Epithelial cell of prostate (primary cell): ENCODE measurements around the gene STAT5A.
A peak's percentile ranks its signal among the peaks of the same experiment; 100 is the strongest.

Source experiments
- DNase-seq: peaks from one replicate; pipeline ENCODE4 v3.0.0-alpha.2; 2011; ENCODE audit warnings: low read depth, low spot score
- H3K27ac ChIP-seq: fragments of 450-650 bp; 2 replicates; pipeline ENCODE4 v1.5.1; 2017; ENCODE audit warnings: mild to moderate bottlenecking

STAT5A gene

DNA sequence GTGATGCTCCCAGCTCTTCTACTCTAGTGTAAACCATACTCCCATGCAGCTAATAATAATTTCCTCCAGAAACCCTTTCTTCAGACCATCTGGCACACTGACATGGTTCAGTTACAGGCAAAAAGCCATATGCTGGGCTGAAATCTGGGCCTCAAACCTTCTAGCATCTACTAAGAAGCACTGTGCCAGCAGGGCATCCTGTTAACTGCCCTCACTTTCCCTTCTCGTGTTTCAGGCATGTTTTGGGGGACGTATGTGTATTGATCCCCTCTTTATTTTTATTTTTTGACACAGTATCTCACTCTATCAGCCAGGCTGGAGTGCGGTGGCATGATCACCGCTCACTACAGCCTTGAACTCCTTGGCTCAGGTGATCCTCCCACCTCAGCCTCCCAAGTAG lies 33.3 kb downstream of the STAT5A start:
- no peak for DNase-seq
- no peak overlapping the region for H3K27ac ChIP-seq

DNA sequence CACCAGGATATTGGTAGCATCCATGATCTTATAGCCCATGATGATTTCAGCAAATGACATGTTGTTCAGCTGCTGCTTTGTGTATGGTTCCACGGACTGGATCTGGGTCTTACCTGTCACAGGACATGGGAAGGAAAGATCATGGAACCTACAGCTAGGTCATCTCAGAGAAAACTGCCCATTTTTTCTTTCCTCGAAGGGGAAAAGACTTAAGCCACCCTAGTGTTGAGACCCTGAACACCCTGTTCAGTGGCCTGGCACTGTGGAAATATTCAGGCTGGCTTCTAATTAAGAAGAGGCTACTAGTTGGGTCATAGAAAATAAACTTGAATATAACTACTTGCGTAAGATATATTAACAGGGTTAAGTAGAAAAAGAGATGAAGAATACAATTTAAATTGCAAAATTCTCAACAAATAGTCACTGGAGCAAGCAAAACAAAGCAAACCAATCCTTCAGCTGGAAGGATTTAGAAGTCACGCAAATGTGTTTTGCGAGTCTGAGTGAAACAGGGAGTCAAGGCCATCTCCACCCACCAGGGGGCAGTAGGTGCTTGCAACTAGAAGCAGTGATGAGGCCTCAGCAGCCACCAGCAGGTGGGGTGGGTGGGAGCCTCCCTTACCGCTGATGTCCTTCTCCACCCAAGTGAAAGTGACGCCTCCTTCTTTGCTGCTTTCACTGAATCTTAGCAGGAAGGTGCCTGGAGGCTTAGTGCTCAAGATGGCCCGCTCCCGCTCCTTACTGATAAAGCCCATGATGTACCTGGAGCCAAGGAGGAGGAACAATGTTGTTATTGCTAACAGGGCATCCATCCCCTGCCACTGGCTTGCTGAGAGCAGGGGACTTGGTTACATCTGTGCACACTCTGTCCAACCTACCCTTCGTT lies 34.3 kb downstream of the STAT5A start:
- no peak overlapping the region for H3K27ac ChIP-seq
- peak; percentile 59 for DNase-seq

DNA sequence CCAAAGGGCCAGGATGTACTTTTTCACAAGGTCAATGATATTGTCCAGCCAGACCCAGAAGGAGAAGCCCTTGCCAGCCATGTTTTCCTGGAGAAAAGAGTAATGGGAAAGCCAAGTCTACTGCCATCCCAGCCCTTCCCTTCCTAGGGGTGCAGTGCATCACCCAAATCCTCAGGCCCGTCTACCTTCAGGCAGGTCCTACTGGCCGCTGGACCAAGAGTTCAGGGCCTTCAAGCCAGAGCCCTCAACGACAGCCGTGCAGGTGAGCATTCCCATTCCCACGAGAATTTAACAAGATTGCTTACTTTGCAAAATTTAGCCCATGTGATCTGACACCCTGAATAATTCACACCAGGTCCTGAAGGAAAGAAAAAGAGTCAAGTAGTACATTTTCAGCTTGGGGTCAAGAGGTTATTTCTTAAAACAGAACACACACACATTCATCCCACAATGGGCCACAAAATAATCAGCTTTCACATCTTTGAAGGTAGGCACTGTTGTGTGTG lies 35.0 kb downstream of the STAT5A start:
- DNase-seq, result no peak
- H3K27ac ChIP-seq, result no peak overlapping the region

DNA sequence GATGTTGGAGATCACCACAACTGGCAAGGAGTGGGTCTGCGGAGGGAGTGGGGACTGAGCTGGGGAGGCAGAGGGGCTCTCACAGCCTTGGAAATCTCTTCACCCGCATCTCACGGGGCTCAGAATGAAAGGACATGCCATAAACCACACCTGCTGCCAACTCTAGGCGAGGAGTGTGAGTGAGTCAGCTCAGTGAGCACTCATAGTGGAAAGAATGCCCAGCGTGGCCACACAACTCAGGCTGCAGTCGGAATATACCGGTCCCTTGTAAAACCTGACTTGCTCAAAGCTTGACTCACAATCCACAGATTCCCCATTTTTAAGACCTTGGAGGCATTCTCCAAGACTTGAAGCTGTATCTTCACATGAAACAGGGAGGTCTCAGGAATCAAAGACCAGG lies 36.7 kb downstream of the STAT5A start:
- DNase-seq, result peak; percentile 78
- H3K27ac ChIP-seq, result peak overlapping the region; percentile 86

DNA sequence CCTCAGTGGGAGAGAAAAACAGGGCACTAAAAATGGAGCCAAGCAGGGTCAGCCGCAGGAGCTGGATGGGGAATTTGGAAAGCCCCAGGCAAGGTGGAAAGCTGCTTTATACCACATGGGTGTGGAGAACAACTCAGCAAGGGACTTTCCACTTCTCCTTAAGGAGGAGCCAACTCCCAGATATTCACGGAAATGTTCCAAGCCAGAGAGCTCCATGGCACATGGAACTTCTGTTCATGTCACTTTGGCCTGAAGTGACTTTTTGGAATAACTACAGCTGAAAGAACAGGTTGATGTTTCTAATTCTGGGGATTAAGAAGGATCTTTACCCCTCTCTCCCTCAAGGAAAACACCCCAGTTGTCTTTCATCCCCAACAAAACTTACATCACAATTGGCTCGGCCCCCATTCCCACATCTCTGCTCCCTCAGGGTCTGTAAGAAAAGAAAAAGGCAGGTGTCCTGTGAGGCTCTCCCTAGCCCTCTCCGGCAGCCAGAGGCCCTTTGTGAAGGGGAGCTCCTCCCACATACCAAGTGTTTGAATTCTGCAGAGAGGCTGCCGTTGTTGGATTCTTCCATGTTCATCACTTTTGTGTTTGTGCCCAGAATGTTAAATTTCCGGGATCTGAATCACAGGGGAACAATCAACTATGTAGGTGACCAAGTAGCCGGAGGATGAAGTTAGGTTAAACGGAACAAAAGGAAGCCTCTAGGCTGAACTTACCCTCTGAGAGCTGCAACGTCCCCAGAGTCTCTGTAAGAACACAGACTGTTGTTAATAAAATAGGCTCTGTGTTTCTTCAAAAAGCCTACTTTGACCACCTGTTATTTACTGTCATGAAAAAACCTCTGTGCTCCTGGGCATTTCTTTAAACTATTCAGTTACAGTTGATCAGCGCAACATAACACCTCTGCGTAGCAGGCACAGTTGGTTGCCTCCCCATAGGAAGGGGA lies 41.0 kb downstream of the STAT5A start:
- peak overlapping the region; percentile 92 for H3K27ac ChIP-seq
- peak; percentile 31 for DNase-seq

DNA sequence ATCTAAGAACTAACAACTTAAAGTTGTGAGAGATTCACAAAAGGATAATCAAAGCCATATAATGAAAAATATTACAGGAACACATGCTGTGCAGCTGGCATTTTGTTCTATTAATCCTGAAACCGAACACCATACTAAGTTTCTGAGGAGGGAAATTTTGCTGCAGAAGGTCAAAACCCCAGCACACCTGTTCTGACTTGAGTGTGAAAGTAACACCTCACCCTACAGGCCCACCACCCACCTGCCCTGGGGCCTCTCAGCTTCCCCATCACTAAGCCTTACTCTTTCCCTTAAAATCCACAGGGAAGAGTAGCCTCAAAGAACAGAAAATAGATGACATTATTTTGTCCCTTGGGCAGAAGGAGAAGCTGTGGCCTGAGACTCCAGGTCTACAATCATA lies 44.8 kb downstream of the STAT5A start:
- no peak for DNase-seq

DNA sequence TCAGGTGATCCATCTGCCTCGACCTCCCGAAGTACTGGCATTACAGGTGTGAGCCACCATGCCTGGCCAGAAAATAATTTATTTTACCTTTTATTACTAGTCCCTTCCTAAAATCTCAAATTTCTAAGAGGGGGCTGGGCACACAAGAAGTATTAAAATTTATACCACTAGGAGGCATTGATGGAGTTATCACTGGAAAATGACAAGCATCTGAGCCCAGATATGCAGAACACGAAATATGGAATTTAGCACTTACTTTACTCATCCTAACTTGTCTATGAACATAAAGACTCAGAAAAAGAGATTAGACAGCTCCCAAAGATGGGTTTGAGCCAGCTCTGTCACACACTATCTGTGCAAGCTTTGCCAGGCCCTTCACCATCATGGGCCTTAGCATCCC lies 46.4 kb downstream of the STAT5A start:
- no peak for DNase-seq
- no peak overlapping the region for H3K27ac ChIP-seq

More for the DNA sequence above, 44.8 kb downstream of the STAT5A start:
- no peak overlapping the region for H3K27ac ChIP-seq

DNA sequence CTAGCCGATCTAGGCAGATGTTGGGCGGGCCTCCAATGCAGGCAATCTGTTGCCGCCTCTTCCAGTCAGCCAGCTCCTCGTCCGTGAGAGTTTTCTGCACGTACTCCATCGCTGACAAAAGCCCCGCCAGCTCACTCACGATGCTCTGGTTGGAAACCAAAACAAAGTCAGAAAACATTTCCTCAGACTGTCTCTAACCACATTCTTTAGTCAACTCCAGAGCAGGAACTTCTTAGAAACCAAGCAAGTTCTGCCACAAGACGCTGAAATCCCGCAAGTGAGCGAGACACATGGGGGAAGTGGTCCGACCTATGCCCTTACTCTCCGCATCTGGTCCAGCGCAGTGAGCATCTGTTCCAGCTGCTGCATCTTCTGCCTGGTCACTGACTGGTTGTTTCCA lies 49.1 kb downstream of the STAT5A start:
- no peak for DNase-seq
- H3K27ac ChIP-seq, result no peak overlapping the region

DNA sequence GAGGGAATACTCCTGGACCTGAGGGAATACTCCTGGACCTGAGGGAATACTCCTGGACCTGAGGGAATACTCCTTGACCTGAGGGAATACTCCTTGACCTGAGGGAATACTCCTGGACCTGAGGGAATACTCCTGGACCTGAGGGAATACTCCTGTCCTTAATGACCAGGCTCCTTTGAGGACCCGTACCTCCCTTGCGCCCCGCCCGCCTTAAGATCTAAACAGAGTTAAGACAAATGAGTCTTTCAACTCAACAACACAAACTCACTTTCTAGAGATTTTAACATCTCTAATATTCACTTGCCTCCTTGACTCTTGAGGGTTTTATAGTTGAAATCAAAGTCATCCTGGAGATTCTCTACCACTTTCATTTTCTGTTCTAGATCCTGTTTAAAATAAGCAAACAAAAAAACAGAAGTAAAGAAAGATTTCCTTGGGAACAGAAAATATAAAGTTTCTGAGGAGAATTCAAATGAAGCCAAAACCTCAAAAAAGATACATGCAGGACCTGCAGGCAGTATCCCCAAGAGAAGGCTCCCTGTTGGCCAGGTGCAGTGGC lies 50.2 kb downstream of the STAT5A start:
- DNase-seq, result no peak
- no peak overlapping the region for H3K27ac ChIP-seq

DNA sequence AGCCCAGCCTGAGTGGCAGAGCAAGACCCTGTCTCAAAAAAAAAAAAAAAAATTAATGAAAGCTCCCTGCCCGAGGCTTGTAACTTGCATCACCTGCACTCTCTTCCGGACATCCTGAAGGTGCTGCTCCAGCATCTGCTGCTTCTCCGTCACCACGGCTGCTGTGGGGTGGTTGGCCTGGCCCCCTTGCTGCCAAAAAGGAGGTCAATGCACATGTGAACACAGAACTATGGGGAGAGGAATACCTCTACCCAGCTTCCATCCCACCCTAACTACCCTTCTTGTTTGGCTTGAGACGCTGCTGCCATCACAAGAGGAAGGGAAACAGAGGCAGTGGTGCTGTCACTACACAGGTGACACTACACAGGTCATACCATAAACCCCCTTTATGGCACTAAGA lies 50.9 kb downstream of the STAT5A start:
- no peak overlapping the region for H3K27ac ChIP-seq

DNA sequence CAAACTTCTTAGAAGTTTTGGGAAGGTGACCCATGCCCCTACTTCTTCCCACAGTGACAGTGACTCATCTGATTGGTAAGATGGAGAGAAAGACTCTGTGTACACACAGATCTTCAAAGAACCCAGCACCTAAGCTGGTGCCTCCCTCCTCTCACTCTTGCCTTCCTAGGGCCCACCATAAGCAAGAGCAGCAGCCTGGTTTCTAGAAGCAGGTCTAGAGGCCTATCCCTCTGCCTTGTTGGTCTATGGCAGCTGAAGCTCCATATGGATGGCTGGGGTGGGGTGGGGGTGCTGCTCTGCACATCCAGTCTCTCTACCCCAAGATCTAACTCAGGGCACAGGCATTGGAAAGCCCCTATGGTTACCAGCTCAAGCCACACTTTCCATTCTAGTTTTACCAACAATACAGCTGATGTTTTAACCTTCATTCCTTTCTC lies 52.4 kb downstream of the STAT5A start:
- H3K27ac ChIP-seq, result no peak overlapping the region
- no peak for DNase-seq

More for the DNA sequence above, 50.9 kb downstream of the STAT5A start:
- no peak for DNase-seq

DNA sequence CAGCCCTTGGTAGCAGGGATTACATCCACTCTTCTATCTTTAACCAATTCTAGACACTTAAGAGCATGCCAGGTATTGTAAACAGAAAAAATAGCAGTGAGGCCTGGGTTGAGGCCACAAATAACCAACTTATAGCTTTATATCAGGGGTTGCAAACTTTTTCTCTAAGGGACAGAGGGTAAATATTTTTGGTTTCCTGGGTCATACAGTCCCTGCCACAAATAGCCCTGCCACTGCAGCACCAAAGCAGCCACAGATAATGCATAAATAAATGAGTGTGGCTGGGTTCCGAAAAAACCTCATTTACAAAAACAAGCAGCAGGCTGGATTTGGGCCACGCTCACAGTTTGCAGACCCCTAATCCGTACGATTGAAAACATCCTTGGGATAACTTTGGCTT lies 53.3 kb downstream of the STAT5A start:
- DNase-seq, result no peak
- H3K27ac ChIP-seq, result no peak overlapping the region

DNA sequence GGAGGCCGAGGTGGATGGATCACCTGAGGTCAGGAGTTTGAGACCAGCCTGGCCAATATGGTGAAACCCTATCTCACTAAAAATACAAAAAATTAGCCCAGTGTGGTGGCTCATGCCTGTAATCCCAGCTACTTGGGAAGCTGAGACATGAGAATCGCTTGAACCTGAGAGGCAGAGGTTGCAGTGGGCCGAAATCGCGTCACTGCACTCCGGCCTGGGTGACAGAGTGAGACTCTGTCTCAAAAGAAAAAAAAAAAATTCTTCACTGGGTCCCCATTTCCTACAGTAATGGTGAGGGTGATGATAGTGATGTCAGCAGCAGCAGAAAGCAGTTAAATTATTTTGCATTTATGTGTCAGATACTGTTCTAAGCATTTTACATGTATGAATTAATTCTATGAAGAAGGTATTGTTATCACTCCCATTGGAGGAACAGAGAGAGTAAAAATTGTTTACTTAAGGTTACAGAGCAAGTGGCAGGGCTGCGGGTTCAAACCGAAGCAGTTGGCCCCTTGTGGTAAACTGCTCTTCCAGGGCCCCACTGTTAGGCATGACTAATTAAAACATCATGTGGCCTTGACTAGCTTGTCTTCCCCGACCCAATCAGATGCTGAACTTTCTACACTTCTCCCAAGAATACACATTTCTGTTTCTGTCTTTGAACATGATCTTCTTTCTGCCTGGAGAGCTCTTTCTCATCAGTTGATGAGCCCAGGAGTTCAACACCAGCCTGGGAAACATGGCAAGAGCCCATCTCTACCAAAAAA lies 54.1 kb downstream of the STAT5A start:
- no peak overlapping the region for H3K27ac ChIP-seq
- DNase-seq, result no peak

DNA sequence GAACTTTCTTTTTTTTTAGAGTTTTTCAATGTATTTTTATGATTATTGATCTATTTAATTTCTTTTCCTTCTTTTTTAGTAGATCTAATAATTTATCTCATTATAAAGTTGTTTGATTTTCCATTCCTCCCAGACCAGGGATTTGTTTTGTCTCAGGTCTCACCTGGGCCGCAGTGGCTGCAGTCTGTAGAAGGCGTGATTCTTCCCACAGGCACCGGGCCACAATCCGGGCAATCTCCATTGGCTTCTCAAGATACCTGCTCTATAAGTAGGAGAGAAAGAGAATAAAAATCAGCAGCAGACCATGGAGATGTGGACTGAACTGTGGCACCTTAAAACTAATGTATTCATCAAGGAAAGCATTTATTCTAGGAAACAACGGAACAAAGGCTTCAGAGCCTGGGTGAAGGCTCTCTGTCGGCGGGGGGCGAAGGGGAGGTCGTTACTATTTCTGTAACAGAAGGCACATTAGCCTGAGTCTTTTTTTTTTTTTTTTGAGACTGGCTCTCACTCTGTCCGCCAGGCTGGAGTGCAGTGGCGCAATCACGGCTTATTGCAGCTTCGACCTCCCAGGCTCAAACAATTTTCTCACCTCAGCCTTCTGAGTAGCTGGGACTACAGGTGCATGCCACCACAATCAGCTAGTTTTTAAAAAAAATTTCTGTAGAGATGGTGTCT lies 57.2 kb downstream of the STAT5A start:
- no peak overlapping the region for H3K27ac ChIP-seq
- no peak for DNase-seq

DNA sequence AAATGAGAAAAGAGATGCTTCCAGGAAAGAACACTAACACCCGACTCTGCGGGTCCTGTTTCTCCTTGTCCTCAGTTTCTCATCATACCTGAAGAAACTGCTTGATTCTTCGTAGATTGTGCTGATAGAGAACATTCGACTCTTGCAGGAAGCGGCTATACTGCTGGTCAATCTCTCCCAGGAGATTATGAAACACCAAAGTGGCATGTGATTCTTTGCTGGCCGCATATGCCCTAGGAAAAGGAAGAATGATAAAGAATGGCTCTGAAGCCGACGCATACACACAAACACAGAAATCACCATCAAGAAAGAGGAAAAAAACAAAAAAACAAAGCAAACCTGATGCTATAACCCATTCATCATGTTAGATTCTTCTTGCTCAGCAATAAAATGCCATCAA lies 58.2 kb downstream of the STAT5A start:
- DNase-seq, result no peak
- no peak overlapping the region for H3K27ac ChIP-seq

DNA sequence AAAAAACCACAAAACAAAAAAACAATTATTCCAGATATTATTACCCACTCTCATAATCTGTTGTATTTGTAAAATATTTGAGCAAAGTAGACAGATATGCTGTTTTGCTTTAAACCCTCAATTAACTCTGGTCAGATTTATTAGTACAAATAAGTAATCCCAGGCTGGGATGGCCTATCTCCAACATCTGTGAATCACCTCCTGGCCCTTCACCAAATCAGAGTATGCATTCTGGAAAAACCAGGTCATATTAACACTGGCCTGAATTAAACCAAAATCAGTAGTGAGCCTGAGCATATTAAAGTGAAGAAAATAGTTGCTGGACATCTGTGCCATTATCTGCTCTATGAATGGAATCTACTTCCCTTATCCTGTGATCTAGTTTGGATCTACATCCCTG lies 58.9 kb downstream of the STAT5A start:
- no peak overlapping the region for H3K27ac ChIP-seq
- no peak for DNase-seq

DNA sequence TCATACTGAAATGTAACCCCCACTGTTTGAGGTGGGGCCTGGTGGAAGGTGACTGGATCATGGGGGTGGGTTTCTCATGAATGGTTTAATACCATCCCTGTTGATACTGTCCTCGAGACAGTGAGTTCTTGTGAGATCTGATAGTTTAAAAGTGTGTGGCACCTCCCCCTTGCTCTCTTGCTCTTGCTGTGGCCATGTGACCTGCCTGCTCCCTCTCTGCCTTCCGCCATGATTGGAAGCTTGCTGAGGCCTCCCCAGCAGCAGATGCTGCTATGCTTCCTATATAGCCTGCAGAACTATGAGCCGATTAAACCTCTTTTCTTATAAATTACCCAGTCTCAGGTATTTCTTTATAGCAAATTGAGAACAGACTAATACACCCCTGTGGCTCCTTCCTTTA lies 59.3 kb downstream of the STAT5A start:
- no peak overlapping the region for H3K27ac ChIP-seq
- no peak for DNase-seq

DNA sequence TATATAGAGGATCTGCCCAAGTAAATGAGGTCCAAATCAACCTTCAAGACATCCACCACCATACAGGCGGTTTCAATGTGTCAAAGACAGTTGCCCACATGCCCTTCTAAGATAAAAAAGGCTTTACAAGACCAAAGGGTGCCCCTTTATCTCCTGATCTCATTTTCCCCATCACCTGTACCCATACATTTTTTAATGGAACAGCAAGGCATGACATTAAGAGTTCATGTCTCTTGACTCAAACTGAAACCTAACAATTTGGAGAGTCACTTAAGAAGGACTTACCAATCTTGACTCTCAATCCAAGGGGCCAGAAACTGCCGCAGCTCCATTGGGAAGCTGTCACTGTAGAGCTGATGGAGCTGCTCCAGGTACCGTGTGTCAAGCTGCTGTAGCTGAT lies 59.8 kb downstream of the STAT5A start:
- no peak overlapping the region for H3K27ac ChIP-seq
- no peak for DNase-seq
